8988T (cell line): Measurements from ENCODE around the gene HPS4.
"Not testable (repeated sequence)": the region's sequence is repeated elsewhere in the genome, so short reads cannot be mapped to it uniquely, and the experiment has no call there.

Source experiments
- DNase-seq: peaks from one replicate; pipeline ENCODE4 v3.0.0; 2011

HPS4 gene

GRCh38 chr22:26483439-26484359 lies at the start of gene HPS4, which contains the start of gene SRRD:
Gene HPS4, minus strand, starts transcription at chr22:26483783. Its CDS starts 2,021 bp downstream, at chr22:26481762.
Gene SRRD, plus strand, starts transcription at chr22:26483877. Its CDS starts 14 bp downstream, at chr22:26483891.
- peak; percentile 62 for DNase-seq

- DNase-seq, result no peak
These were observed 45.8 kb upstream of the HPS4 start for GRCh38 chr22:26529345-26529744.

GRCh38 chr22:26528518-26528917 lies 44.9 kb upstream of the HPS4 start:
- not testable (repeated sequence) for DNase-seq

GRCh38 chr22:26527574-26528465 lies 44.2 kb upstream of the HPS4 start:
- no peak for DNase-seq

GRCh38 chr22:26527167-26527566 lies 43.6 kb upstream of the HPS4 start:
- DNase-seq, result no peak

GRCh38 chr22:26525946-26526564 lies 42.5 kb upstream of the HPS4 start:
- DNase-seq, result no peak

GRCh38 chr22:26524870-26525269 lies 41.3 kb upstream of the HPS4 start:
- no peak for DNase-seq

GRCh38 chr22:26522592-26522991 lies 39.0 kb upstream of the HPS4 start:
- no peak for DNase-seq

GRCh38 chr22:26522012-26522411 lies 38.4 kb upstream of the HPS4 start:
- DNase-seq, result no peak

GRCh38 chr22:26517429-26517828 lies 33.8 kb upstream of the HPS4 start:
- DNase-seq, result no peak

GRCh38 chr22:26516503-26516902 lies 32.9 kb upstream of the HPS4 start:
- DNase-seq, result no peak

- no peak for DNase-seq
These were observed 32.3 kb upstream of the HPS4 start for GRCh38 chr22:26515931-26516330.

GRCh38 chr22:26514419-26515161 lies 31.0 kb upstream of the HPS4 start:
- DNase-seq, result no peak

- no peak for DNase-seq
These were observed 30.3 kb upstream of the HPS4 start for GRCh38 chr22:26513838-26514237.

GRCh38 chr22:26512149-26512793 lies 28.7 kb upstream of the HPS4 start, which contains the start of gene TFIP11:
Gene TFIP11, minus strand, starts transcription at chr22:26512473. Its CDS starts 2,201 bp downstream, at chr22:26510272.
- peak; percentile 46 for DNase-seq

GRCh38 chr22:26508148-26508547 lies 24.6 kb upstream of the HPS4 start:
- no peak for DNase-seq

- DNase-seq, result no peak
These were observed 20.2 kb upstream of the HPS4 start for GRCh38 chr22:26503758-26504157.

- no peak for DNase-seq
These were observed 19.3 kb upstream of the HPS4 start for GRCh38 chr22:26502688-26503561.

- DNase-seq, result no peak
These were observed 18.4 kb upstream of the HPS4 start for GRCh38 chr22:26501996-26502395.

- no peak for DNase-seq
These were observed 15.7 kb upstream of the HPS4 start for GRCh38 chr22:26499188-26499703.
